ENCODE measurements around the gene ZNF367. TPM values are rescaled to one million over a fixed set of nuclear protein-coding genes. Genes with fewer than 3 reads are reported as not detected.

ZNF367 gene
- polyA plus RNA-seq, 1 donor = 8.2 TPM

- Histone ChIP-seq H3K36me3 (ENCODE audit: control insufficient read depth, insufficient read depth, low read length) (no peaks in the 10 kb centered on the region), H3K4me3 (ENCODE audit: low read length) (peak overlapping the region; percentile 70), H3K27me3 (ENCODE audit: control insufficient read depth, insufficient read depth, low read length) (no peaks in the 10 kb centered on the region), H3K9me3 (ENCODE audit: control insufficient read depth, low read depth, low read length) (peaks cover 3% of the 10 kb centered on the region), H3K4me1 (ENCODE audit: control insufficient read depth, insufficient read depth, low read length) (peaks cover 15% of the 10 kb centered on the region), H3K27ac (ENCODE audit: low read length) (peak overlapping the region; percentile 94)
- 49% methylated on average over 2 of the region's 2 CpGs for WGBS (ENCODE audit: insufficient coverage, low lambda C conversion rate)
- no peak for DNase-seq
These were observed 1.5 kb upstream of the ZNF367 start for GRCh38 chr9:96419691-96419969.

- peak; percentile 58 to 90 for DNase-seq
- peak overlapping the region; percentile 94 for H3K27ac ChIP-seq (ENCODE audit: low read length)
- WGBS (ENCODE audit: insufficient coverage, low lambda C conversion rate) = 0% methylated on average over 1 of the region's 58 CpGs
- peaks cover 3% of the 10 kb centered on the region for H3K9me3 ChIP-seq (ENCODE audit: control insufficient read depth, low read depth, low read length)
- H3K36me3 ChIP-seq (ENCODE audit: control insufficient read depth, insufficient read depth, low read length) = no peaks in the 10 kb centered on the region
- H3K4me3 ChIP-seq (ENCODE audit: low read length) = peak overlapping the region; percentile 70
- H3K4me1 ChIP-seq (ENCODE audit: control insufficient read depth, insufficient read depth, low read length) = peaks cover 15% of the 10 kb centered on the region
- H3K27me3 ChIP-seq (ENCODE audit: control insufficient read depth, insufficient read depth, low read length) = no peaks in the 10 kb centered on the region
These were observed 935 bp upstream of the ZNF367 start for GRCh38 chr9:96418920-96419690.

- no peaks in the 10 kb centered on the region for H3K36me3 ChIP-seq (ENCODE audit: control insufficient read depth, insufficient read depth, low read length)
- peak in 1 of 2 donors; percentile 60 for DNase-seq
- no CpG with 5 or more reads among the region's 62 CpGs for WGBS (ENCODE audit: insufficient coverage, low lambda C conversion rate)
- H3K27ac ChIP-seq (ENCODE audit: low read length) = peak overlapping the region; percentile 98
- peak overlapping the region; percentile 75 for H3K4me3 ChIP-seq (ENCODE audit: low read length)
- peaks cover 15% of the 10 kb centered on the region for H3K4me1 ChIP-seq (ENCODE audit: control insufficient read depth, insufficient read depth, low read length)
- H3K9me3 ChIP-seq (ENCODE audit: control insufficient read depth, low read depth, low read length) = peaks cover 3% of the 10 kb centered on the region
- H3K27me3 ChIP-seq (ENCODE audit: control insufficient read depth, insufficient read depth, low read length) = no peaks in the 10 kb centered on the region
These were observed 498 bp downstream of the ZNF367 start for GRCh38 chr9:96417661-96418082.

- WGBS (ENCODE audit: insufficient coverage, low lambda C conversion rate) = 0% methylated on average over 1 of the region's 50 CpGs
- H3K9me3 ChIP-seq (ENCODE audit: control insufficient read depth, low read depth, low read length) = peaks cover 3% of the 10 kb centered on the region
- no peaks in the 10 kb centered on the region for H3K27me3 ChIP-seq (ENCODE audit: control insufficient read depth, insufficient read depth, low read length)
- peak overlapping the region; percentile 91 for H3K27ac ChIP-seq (ENCODE audit: low read length)
- H3K4me1 ChIP-seq (ENCODE audit: control insufficient read depth, insufficient read depth, low read length) = peaks cover 15% of the 10 kb centered on the region
- DNase-seq = peak; percentile 86 to 94
- H3K4me3 ChIP-seq (ENCODE audit: low read length) = peak overlapping the region; percentile 75
- H3K36me3 ChIP-seq (ENCODE audit: control insufficient read depth, insufficient read depth, low read length) = no peaks in the 10 kb centered on the region
These were observed 1.1 kb downstream of the ZNF367 start for GRCh38 chr9:96417051-96417586.

GRCh38 chr9:96413302-96414221 is 4.6 kb downstream of the ZNF367 start:
- H3K9me3 ChIP-seq (ENCODE audit: control insufficient read depth, low read depth, low read length) = peaks cover 3% of the 10 kb centered on the region
- H3K27me3 ChIP-seq (ENCODE audit: control insufficient read depth, insufficient read depth, low read length) = no peaks in the 10 kb centered on the region
- H3K4me1 ChIP-seq (ENCODE audit: control insufficient read depth, insufficient read depth, low read length) = peaks cover 5% of the 10 kb centered on the region
- H3K36me3 ChIP-seq (ENCODE audit: control insufficient read depth, insufficient read depth, low read length) = no peaks in the 10 kb centered on the region
- DNase-seq = no peak
- WGBS (ENCODE audit: insufficient coverage, low lambda C conversion rate) = no CpG with 5 or more reads among the region's 7 CpGs
- H3K27ac ChIP-seq (ENCODE audit: low read length) = no peak overlapping the region
- no peak overlapping the region for H3K4me3 ChIP-seq (ENCODE audit: low read length)

GRCh38 chr9:96412174-96412913 is 5.8 kb downstream of the ZNF367 start:
- H3K4me3 ChIP-seq (ENCODE audit: low read length) = no peak overlapping the region
- WGBS (ENCODE audit: insufficient coverage, low lambda C conversion rate) = no CpG with 5 or more reads among the region's 8 CpGs
- no peaks in the 10 kb centered on the region for H3K27me3 ChIP-seq (ENCODE audit: control insufficient read depth, insufficient read depth, low read length)
- DNase-seq = no peak
- no peak overlapping the region for H3K27ac ChIP-seq (ENCODE audit: low read length)
- no peaks in the 10 kb centered on the region for H3K9me3 ChIP-seq (ENCODE audit: control insufficient read depth, low read depth, low read length)
- peaks cover 8% of the 10 kb centered on the region for H3K4me1 ChIP-seq (ENCODE audit: control insufficient read depth, insufficient read depth, low read length)
- no peaks in the 10 kb centered on the region for H3K36me3 ChIP-seq (ENCODE audit: control insufficient read depth, insufficient read depth, low read length)

- no peak overlapping the region for H3K4me3 ChIP-seq (ENCODE audit: low read length)
- H3K36me3 ChIP-seq (ENCODE audit: control insufficient read depth, insufficient read depth, low read length) = no peaks in the 10 kb centered on the region
- no peaks in the 10 kb centered on the region for H3K27me3 ChIP-seq (ENCODE audit: control insufficient read depth, insufficient read depth, low read length)
- H3K4me1 ChIP-seq (ENCODE audit: control insufficient read depth, insufficient read depth, low read length) = peaks cover 8% of the 10 kb centered on the region
- no peak for DNase-seq
- H3K27ac ChIP-seq (ENCODE audit: low read length) = no peak overlapping the region
- WGBS (ENCODE audit: insufficient coverage, low lambda C conversion rate) = 80% methylated on average over 1 of the region's 5 CpGs
- no peaks in the 10 kb centered on the region for H3K9me3 ChIP-seq (ENCODE audit: control insufficient read depth, low read depth, low read length)
These were observed 6.9 kb downstream of the ZNF367 start for GRCh38 chr9:96411129-96411838.

- Histone ChIP-seq H3K27ac (ENCODE audit: low read length) (peak overlapping the region; percentile 8), H3K9me3 (ENCODE audit: control insufficient read depth, low read depth, low read length) (no peaks in the 10 kb centered on the region), H3K4me3 (ENCODE audit: low read length) (no peak overlapping the region), H3K27me3 (ENCODE audit: control insufficient read depth, insufficient read depth, low read length) (no peaks in the 10 kb centered on the region), H3K36me3 (ENCODE audit: control insufficient read depth, insufficient read depth, low read length) (no peaks in the 10 kb centered on the region), H3K4me1 (ENCODE audit: control insufficient read depth, insufficient read depth, low read length) (peaks cover 8% of the 10 kb centered on the region)
- WGBS (ENCODE audit: insufficient coverage, low lambda C conversion rate) = no CpG with 5 or more reads among the region's 9 CpGs
- DNase-seq = peak in 1 of 2 donors; percentile 59
These were observed 9.5 kb downstream of the ZNF367 start for GRCh38 chr9:96408409-96409280.
